Left kidney (tissue), 2 donors: ENCODE measurements around the gene ZNF143. TPM values are rescaled to one million over a fixed set of nuclear protein-coding genes. Genes with fewer than 3 reads are reported as not detected.
"Not testable (repeated sequence)": the region's sequence is repeated elsewhere in the genome, so short reads cannot be mapped to it uniquely, and the experiment has no call there.

Experiments used
- DNase-seq: peaks from one replicate; pipeline ENCODE4 v3.0.0-alpha.2; 2013
- polyA plus RNA-seq: library from polyadenylated mRNA; unstranded; fragments of 120-200 nt; gene quantifications from one replicate; pipeline ENCODE4 v1.2.1, GENCODE V29; 2013; ENCODE audit not compliant: insufficient read length

The ZNF143 gene
- polyA plus RNA-seq, 1 donor = 30.2 TPM

DNA sequence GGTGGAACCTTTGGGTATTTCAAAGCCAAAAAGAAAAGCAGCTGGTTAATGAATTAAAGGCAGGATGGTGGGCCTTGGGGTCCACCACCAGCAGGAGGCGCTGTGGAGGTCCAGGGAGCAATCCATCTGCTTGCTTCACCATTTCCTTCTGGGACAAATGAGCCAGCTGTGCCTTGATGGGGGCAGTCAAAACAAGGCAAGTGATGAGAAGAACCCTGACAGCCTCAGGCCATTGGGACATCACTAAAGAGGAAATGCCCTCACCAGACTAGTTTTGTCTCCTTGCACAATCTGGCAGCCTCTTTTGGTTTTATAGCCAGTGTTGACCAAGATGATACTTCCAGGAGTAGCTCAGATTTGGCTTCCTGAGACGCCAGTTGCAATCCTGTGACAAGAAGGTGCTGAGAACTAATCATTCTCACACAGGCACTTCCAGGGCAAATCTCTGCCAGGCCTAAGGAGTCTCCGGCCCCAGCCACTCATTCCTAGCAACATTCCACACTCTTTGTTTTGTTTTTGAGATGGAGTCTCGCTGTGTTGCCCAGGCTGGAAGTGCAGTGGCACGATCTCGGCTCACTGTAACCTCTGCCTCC lies 74.5 kb downstream of the ZNF143 start:
- DNase-seq = no peak

DNA sequence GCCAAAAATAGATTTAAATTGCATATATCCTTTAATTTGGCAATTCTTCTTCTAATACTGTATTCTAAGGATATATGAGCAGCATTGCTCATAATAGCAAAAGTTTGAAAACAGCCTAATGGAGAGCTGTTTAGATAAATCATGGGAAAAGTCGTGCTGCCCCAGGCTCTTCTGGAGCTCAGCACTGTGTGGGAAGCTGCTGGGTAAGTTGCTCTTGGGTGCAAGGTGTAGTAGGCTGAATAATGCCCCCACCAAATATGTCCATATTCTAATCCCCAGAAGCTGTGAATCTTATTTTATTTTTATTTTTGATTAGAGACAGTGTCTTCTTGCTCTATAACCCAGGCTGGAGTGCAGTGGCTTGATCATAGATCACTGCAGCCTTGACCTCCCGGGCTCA lies 77.7 kb downstream of the ZNF143 start:
- DNase-seq = no peak

DNA sequence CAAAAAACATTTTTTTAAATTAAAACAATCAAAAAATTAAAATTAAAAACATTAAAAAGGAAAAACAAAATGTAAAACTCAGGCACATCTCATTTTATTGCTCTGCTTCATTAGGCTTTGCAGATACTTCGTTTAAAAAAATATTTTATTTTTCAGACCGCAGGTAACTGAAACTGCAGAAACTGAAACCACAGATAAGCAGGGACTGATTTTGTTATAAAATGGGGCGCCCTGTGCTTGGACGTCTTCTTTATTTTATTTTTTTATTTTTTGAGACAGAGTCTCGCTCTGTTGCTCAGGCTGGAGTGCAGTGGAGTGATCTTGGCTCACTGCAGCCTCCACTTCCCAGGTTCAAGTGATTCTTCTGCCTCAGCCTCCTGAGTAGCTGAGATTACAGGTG lies 88.4 kb downstream of the ZNF143 start:
- DNase-seq = not testable (repeated sequence)

DNA sequence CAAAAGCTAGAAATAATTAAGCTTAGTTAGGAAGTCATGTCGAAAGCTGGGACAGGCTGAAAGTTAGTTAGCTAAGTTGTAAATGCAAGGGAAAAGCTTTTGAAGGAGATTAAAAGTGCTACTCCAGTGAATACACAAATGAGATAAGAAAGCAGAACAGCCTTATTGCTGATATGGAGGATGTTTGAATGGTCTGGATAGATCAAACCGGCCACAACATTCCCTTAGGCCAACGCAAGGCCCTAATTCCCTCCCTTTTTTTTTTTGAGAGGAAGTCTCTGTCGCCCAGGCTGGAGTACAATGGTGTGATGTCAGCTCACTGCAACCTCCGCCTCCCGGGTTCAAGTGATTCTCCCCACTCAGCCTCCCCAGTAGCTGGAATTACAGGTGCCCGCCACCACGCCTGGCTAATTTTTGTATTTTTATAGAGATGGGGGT lies 89.4 kb downstream of the ZNF143 start:
- no peak for DNase-seq

DNA sequence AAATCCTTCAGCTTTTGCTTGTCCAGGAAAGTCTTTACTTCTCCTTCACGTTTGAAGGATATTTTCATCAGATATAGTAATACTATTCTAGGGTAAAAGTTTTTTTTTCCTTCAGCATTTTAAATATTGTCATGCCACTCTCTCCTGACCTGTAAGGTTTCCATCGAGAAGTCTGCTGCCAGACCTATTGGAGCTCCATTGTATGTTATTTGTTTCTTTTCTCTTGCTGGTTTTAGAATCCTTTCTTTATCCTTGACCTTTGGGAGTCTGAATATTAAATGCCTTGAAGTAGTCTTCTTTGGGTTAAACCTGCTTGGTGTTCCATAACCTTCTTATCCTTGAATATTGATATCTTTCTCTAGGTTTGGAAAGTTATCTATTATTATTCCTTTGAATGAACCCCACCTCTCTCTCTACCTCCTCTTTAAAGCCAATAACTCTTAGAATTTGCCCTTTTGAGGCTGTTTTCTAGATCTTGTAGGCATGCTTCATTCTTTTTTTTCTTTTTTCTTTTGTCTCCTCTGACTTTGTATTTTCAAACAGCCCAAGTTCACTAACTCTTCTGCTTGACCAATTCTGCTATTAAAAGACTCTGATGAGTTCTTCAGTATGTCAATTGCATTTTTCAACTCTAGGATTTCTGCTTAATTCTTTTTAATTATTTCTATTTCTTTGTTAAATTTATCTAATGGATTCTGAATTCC lies 100.6 kb downstream of the ZNF143 start:
- DNase-seq = no peak

DNA sequence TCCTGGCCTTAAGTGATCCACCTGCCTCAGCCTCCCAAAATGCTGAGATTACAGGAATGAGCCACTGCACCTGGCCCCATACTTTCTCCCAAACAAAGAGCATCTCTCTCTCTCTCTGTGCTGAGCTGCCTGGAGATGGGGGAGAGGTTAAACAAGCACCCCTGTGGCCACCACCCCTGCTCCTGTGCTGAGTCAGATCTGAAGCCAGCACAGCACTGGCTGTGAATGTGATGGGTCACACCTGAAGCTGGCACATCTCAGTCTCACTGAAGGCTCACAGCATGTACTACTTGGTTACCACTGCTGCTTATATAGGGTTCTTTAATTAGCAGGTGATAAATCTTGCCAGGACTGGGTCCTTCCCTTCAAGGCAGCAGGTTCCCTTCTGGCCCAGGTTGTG lies 101.9 kb downstream of the ZNF143 start:
- DNase-seq = no peak

DNA sequence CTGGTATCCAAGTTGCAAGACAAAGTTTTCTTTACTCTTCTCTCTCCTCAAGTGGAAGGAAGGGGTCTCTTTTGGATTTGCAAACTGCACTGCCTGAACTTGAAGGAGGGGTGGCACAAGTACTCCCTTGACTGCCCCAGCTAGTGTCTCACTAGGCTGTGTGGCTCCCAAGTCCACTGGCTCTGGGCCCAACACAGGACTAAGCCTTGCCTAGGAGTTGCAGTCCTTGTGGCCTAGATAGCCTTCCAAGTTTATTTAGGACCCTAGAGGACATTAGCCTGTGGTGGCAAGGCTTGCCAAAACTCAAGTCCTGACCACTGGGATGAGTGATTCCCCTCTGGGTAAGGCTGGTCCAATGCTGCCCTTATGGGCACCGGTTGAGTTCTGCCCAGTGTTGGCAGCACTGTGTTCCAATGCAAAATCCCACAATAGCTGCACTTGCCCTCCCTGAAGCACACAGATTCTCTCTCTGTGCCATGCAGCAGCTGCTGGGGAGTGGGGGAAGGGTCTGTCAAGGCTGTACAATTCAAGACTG lies 102.5 kb downstream of the ZNF143 start:
- DNase-seq = no peak

DNA sequence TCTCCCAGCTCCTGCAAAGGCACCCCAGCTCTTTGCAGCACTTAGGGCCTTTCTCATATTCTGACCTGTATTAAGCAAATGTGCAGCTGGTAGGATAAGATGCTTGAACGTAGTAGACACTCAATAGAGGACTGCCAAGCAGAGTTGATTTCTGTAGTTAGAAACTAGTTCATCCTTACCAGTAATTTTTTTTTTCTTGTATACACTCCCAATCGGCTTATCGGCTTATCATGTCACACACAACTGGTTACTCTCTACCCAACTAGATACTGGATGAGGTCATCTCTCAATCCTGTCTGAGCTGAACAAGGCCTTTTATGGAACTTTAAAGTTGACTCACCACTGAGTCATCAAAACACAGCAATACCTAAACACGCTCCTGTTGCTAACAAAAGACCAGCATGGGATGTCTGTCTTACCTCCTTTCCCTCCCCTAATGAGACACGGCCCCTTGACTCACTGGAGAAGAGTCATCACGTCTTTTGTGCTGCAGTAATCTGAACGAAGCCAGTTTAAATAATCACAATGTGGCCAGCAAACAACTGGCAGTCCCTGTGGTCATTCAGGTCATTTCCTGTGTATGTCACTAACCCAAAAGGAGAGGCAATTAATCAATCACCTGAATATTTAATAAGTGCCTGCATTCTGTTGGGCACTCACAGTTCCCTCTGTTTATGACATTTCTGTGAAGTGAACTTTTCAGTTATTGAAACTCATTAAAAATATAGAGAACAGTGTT lies 105.2 kb downstream of the ZNF143 start:
- DNase-seq = no peak

DNA sequence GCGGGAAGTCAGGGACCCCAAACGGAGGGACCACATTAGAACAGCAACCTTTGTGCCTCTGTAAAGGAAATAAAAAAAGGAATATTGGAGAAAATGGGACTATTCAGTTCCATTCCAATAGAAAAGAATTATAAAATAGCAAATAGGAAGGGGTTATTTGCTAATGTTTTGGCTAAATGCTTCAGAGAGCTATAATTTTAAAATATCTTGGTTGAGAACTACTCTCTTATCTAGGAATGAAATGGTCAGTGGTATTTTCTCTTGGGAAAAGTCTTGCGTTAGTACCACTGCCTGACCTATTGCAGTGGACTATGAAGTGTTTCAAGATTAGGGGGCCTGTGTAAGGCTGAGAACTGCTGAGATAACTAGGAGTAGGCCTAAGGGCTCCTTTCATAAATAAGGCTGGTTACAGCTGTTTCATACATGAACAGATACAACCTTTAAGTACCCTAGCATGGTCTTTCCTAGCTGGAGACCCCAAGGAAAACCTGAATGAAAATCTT lies 105.8 kb downstream of the ZNF143 start:
- DNase-seq = no peak

DNA sequence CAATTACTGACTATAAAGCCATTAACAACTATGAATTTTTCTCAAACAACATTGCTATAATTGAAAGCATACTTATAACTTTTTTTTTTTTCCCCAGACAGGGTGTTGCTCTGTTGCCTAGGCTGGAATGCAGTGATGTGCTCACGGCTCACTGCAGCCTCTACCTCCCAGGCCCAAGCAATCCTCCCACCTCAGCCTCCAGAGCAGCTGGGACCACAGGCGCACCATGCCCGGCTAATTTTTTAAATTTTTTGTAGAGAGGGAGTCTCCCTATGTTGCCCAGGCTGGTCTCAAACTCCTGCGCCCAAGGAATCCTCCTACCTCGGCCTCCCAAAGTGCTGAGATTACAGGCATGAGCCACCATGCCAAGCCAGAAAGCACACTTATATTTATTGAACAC lies 106.6 kb downstream of the ZNF143 start:
- no peak for DNase-seq

DNA sequence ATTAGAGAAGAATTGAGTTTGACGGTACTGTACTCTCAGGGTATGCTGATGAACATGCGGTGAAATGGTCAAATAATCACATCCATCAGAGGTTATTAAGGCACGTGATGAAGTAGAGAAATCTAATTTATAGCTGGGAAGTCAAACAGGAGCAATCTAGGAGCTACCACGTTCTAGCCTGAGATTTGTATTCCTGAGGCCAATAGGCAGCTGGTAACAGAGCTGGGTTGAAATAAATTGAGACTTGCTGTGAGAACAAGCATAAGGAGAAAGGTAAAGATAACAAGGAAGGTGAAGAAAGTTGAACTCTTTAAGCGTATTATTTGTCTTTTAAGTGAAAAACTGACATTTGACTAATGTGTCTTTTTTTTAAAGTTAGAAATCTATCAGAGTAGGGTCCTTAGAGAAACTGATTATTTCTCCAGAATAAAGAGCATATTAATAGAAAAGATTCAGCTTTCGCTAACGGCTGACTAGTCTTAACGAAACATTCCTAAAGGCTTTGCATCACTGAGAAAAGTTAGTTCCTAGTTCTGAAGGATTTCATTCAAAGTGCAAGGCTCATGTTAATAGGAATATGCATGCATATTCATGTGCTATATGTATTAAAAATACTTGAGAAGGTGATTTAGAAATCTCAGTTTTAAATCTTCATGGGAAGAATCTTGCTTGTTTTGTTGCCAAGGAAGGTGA lies 107.5 kb downstream of the ZNF143 start:
- no peak for DNase-seq

DNA sequence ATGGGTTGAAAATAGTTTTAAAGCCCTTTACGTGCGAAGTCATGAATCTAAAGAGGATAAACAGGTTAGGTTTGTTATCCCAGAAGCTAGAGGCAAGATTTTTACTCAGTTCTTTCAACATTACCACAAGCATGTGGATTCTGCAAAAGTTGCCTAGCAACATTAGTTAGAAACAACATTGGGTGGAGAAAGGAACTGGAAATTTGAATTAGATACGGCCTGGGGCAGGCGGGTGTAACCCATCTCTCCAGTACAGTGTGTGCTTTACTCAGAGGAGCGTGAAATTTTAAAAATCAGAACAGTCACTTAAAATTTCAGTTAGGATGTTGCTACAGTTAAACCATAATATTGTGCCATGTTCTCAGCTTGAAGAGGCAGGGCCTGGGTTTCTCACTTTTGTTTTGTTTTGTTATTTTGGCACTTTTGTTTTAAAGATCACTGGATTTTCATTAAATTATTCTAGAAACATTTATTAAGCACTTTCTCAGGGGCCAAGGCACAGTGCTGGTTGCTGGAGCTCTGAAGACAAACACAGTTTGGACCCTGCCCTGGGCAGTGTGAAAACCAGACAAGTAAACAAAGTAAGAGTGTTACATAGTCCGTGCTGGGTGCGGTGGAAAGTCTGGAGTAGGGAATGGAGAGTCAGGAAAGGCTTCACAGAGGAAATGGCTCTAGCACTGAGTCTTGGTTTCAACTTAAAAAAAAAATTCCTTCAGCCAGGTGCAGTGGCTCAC lies 108.2 kb downstream of the ZNF143 start:
- peak; percentile 90 for DNase-seq

DNA sequence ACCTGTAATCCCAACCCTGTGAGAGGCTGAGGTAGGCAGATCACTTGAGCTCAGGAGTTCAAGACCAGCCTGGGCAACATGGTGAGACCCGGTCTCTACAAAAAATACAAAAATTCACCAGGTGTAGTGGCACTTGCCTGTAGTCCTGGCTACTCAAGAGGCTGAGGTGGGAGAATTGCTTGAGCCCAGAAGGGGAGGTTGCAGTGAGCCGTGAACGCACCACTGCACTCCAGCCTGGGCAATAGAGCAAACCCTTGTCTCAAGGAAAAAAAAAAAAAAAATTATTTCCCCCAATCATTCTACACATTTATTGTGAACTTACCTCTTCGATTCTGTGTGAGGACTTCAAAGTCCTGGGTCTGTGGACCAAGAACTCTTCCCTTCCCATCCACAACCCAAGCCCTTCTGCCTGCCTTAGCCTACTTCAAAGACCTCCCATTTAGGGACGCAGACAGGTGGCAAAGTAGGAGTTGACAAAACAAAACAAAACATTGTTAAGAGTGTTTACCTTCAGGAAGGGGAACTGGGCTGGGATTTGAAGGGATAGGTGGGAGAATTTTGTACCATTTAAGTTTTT lies 108.9 kb downstream of the ZNF143 start:
- no peak for DNase-seq

DNA sequence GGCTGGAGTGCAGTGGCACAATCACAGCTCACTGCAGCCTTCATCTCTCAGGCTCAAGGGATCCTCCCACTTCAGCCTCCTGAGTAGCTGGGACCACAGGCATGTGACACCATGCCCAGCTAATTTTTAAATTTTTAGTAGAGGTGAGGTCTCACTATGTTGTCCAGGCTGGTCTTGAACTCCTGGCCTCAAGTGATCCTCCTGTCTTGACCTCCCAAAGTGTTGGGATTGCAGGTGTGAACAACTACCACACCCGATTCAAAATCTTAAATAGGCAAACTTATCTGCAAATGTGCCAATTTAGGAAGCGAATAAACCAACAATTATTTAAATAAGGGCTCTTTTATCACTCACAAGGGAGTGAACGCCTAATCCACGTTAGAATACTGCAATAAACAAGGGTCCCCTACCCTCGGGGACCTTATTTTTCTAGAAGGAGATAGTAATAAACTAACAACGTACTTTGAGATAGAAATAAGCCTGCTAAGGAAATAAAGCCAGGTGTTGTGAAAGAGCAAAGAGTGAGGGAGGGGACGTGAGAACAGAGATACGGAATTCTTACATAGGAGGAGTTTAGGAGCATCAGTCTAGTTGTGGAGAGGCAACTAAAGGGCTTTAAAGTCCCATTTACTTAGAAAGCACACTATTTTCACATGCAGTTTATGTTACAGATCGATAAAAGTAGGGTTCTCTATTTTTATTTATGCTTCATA lies 109.7 kb downstream of the ZNF143 start:
- DNase-seq = no peak

DNA sequence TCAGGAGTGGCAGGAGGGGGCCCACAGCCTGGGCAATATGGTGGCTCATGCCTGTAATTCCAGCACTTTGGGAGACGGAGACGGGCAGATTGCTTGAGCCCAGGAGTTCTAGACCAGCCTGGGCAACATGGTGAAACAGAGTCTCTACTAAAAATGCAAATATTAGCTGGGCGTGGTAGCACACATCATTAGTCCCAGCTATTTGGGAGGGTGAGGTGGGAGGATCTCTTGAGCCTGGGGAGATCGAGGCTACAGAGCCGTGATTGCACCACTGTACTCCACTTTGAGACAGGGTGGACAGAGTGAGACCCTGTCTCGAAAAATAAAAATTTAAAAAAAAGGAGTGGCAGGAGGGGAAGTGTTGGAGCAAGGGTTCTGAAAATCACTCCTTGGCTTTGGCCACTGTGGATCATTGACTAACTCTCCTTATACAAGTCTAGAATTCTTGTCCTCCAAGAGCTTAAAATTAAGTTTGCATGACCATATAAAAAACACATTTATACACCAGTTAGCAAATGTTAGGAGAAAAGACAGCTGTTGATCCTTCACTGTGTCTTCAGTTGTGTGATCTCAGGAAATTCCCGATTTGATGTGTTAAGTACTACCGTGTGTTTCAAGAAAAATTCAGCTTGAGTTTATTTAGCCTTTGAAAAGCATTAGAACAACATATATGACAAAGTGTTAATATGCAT lies 110.4 kb downstream of the ZNF143 start:
- DNase-seq = no peak

DNA sequence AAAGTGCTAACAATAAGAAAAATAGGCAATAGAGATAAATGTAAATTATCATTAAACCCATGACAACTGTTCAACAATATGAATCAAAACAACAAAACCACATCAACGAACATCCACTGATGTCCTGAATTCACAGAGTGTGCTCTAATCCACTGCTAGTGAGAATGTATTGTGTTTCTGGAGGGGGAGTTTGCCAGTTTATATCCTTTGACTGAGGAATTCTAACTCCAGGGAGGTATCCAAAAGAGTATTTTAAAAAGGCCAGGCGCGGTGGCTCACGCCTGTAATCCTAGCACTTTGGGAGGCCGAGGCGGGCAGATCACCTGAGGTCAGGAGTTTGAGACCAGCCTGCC lies 110.9 kb downstream of the ZNF143 start:
- DNase-seq = no peak

DNA sequence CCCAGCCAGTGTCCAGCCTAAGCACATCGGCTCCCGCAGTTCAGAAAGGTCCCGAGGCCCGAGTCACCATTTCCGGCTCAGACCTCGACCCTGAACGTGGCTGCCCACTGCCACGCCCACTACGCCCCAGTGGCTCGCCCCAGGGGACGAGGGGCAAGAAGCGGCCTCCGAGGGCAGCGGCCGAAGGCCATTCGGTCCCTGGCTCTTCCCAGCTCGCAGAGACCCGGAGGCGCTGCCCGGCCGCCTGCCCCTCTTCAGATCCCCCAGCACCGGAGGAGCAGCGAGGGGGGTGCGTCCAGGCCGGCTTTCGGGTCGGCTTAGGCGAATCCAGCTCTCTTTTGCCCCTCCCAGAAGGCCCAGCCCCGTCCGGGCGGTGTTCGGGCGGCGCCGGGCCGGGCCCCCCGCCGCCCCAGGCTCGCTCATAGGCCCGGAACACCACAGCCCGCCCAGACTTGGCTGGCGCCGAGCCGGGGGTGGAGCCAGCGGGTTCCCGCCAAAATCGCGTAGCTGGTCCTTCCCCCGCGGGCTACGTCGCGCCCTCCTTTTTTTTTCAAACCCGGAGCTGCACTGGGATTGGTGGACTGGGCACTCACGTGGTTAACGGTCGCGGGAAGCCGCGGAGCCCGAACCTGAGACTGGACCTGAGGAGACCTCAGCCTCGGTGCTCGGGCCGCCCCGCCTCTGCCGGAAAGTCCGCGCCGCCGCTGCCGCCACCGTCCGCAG lies 112.4 kb downstream of the ZNF143 start, which contains the start of gene WEE1:
TSS of gene WEE1 (plus strand) at position 619 of the 723 bp plus-strand sequence. CDS start 264 bp downstream, outside the sequence.
- peak; percentile 98 for DNase-seq

DNA sequence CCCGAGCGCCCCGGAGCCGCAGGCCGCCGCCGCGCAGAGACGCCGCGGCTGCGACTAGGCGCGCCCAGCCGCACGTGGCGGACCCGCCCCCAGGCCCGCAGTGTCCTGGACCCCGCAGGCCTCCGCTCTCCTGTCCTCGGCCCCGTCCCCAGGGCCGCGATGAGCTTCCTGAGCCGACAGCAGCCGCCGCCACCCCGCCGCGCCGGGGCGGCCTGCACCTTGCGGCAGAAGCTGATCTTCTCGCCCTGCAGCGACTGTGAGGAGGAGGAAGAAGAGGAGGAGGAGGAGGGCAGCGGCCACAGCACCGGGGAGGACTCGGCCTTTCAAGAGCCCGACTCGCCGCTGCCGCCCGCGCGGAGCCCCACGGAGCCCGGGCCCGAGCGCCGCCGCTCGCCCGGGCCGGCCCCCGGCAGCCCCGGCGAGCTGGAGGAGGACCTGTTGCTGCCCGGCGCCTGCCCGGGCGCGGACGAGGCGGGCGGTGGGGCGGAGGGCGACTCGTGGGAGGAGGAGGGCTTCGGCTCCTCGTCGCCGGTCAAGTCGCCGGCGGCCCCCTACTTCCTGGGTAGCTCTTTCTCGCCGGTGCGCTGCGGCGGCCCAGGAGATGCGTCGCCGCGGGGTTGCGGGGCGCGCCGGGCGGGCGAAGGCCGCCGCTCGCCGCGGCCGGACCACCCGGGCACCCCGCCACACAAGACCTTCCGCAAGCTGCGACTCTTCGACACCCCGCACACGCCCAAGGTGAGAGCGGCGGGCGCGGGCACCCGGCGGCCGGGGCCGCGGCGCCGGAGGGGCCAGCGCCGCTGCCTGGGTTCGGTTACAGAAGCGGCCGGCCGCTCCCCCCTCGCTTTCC lies 113.2 kb downstream of the ZNF143 start:
- DNase-seq = no peak
